ENCODE measurements around the gene MTCL3.

Gene MTCL3

DNA sequence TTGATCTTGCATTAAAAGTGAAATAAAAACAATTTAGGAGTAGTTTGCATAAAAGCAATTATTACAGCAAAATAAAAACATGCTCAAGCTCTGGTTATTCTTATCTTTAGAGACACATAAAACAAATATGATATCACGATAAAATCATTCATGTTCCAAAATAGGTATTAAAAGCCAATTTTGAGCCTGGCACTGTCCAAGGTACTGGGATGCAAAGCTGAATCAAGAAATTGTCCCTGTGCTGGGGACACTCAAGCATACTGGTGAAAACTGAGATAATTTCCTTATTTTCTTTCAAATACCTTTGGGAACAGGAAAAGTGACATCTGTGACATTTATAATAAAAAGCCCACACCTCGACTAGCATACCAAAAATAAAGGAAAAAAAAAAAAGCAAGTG lies 931 bp upstream of the MTCL3 start:
- DNase-seq = no peak
- intact Hi-C loops (cut with DNase I) = no loop called here
- no peak overlapping the region for H3K4me3 ChIP-seq
- H3K27ac ChIP-seq = no peak overlapping the region
- WGBS, 2 donors = 8 to 11% methylated on average over 2 of the region's 2 CpGs
- no peaks in the 10 kb centered on the region for H3K36me3 ChIP-seq
- TF ChIP-seq POLR2A (IDR thresholded peaks at IDR 0.05) = no peak
- TF ChIP-seq, protein P1, sequence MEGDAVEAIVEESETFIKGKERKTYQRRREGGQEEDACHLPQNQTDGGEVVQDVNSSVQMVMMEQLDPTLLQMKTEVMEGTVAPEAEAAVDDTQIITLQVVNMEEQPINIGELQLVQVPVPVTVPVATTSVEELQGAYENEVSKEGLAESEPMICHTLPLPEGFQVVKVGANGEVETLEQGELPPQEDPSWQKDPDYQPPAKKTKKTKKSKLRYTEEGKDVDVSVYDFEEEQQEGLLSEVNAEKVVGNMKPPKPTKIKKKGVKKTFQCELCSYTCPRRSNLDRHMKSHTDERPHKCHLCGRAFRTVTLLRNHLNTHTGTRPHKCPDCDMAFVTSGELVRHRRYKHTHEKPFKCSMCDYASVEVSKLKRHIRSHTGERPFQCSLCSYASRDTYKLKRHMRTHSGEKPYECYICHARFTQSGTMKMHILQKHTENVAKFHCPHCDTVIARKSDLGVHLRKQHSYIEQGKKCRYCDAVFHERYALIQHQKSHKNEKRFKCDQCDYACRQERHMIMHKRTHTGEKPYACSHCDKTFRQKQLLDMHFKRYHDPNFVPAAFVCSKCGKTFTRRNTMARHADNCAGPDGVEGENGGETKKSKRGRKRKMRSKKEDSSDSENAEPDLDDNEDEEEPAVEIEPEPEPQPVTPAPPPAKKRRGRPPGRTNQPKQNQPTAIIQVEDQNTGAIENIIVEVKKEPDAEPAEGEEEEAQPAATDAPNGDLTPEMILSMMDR (IDR thresholded peaks at IDR 0.05) = no peak
- peaks cover 19 to 34% (median 22%) of the 10 kb centered on the region in 3 donors for H3K4me1 ChIP-seq
- H3K27me3 ChIP-seq = peaks cover 0 to 96% (median 9%) of the 10 kb centered on the region in 4 donors
- H3K9me3 ChIP-seq = no peaks in the 10 kb centered on the region

DNA sequence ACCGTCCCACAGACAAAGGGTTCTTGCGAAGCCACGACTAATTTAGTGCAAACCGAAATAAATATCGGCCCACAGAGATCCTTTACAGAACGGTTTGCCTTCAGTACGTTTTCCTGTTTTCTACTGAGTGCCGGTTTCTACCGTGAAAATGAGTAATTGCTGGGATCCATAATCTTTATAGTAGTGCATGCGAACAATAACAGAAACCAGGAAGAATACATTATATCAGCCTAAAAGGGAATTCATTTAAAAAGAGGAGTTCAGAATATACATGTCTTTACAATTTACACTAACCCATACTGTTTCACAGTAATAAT lies 292 bp upstream of the MTCL3 start:
- Histone ChIP-seq H3K27me3 (peaks cover 0 to 99% (median 9%) of the 10 kb centered on the region in 4 donors), H3K9me3 (no peaks in the 10 kb centered on the region), H3K27ac (no peak overlapping the region), H3K4me3 (peak overlapping the region in 1 of 4 donors; percentile 30), H3K36me3 (no peaks in the 10 kb centered on the region), H3K4me1 (peaks cover 25 to 40% (median 28%) of the 10 kb centered on the region in 3 donors)
- intact Hi-C loops (cut with DNase I) = no loop called here
- WGBS, 2 donors = 9 to 34% methylated on average over 9 of the region's 10 CpGs
- DNase-seq = no peak
- TF ChIP-seq, protein P1 (IDR thresholded peaks at IDR 0.05) = no peak
- no peak for TF ChIP-seq POLR2A (IDR thresholded peaks at IDR 0.05)

DNA sequence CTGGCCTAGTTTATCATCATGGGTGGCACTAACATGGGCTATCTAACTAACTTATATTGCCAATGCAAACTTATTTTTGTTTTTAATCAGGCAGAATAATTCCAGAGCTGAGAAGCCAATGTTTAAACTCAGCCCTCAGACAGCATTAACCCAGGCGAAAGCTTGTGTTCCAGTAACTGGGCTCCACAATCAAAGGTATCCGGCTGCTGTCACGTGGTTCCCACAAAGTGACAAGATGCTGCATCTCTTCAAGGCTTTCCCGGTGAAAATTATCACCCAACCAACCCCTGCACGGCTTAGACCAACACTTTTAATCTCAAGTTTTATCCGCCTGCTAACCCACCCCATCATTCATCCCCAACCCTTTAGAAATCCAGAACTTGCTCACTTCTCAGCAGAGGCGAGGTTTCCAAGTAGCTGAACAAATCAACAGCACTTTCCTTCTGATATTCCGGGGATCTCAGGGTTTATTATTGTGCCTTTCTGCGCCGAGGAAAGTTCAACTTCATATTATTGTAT lies 885 bp downstream of the MTCL3 start:
- intact Hi-C loops (cut with DNase I) = no loop called here
- no peak for DNase-seq
- no peaks in the 10 kb centered on the region for H3K36me3 ChIP-seq
- H3K4me3 ChIP-seq = no peak overlapping the region
- H3K27ac ChIP-seq = no peak overlapping the region
- 15 to 16% methylated on average over 10 of the region's 10 CpGs for WGBS, 2 donors
- H3K9me3 ChIP-seq = no peaks in the 10 kb centered on the region
- peaks cover 26 to 43% (median 31%) of the 10 kb centered on the region in 3 donors for H3K4me1 ChIP-seq
- no peak for TF ChIP-seq POLR2A (IDR thresholded peaks at IDR 0.05)
- TF ChIP-seq, protein P1 (IDR thresholded peaks at IDR 0.05) = no peak
- peaks cover 0 to 94% (median 9%) of the 10 kb centered on the region in 4 donors for H3K27me3 ChIP-seq

DNA sequence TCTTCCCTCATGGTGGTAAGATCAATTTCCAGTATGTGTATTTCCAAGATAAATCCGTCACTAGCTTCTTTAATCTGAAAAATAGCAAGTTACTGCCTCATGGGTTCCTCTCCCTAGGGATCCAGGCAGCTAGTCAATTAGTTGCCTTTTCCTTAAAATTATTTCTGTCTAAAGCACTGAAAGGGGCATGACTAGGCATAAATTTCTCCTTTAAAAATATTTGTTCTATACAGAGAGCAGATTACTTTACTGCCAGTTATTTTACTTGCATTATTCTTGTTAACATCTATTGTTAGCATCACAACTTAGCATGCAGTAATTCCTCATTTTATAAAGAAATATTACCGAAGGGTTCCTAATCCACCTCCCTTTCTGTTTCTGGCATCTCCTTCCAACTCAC lies 1.4 kb downstream of the MTCL3 start:
- 78 to 82% methylated on average over 2 of the region's 2 CpGs for WGBS, 2 donors
- Histone ChIP-seq H3K9me3 (no peaks in the 10 kb centered on the region), H3K4me3 (no peak overlapping the region), H3K36me3 (no peaks in the 10 kb centered on the region), H3K4me1 (peaks cover 26 to 43% (median 31%) of the 10 kb centered on the region in 3 donors), H3K27ac (no peak overlapping the region), H3K27me3 (peaks cover 0 to 90% (median 9%) of the 10 kb centered on the region in 4 donors)
- TF ChIP-seq POLR2A (IDR thresholded peaks at IDR 0.05) = no peak
- TF ChIP-seq, protein P1 (IDR thresholded peaks at IDR 0.05) = no peak
- intact Hi-C loops (cut with DNase I) = no loop called here
- DNase-seq = no peak

DNA sequence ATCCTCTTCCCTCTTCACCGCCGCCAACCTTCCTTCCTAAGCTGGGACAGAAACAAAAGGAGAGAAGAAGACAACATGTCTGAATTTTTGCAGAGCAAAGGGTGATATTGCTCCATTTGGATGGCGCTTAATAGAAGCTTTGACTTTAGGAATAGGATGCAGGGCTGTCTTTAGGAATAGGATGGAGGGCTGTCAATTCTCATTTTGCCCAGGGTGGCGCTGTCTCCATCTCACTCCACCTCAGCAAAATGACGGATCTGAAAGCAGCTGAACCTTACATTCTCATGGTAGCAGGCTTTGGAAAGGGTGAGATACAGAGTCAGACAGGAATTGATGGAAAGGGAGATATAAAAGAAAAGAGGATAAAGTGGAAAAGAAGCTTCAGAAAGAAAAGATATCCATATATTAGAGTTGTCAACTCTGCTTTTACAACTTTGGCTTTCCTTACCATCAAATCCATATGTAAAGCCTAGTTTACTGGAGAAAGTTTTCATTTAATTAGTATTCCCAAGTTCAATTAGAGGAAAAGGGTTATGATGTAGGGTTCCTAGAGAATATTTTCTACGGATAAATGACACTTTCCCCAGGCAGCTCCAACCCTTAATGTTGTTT lies 2.4 kb downstream of the MTCL3 start:
- peaks cover 0 to 82% (median 9%) of the 10 kb centered on the region in 4 donors for H3K27me3 ChIP-seq
- no peak for DNase-seq
- H3K4me1 ChIP-seq = peaks cover 26 to 43% (median 31%) of the 10 kb centered on the region in 3 donors
- no peaks in the 10 kb centered on the region for H3K9me3 ChIP-seq
- WGBS, 2 donors = 12 to 14% methylated on average over 5 of the region's 6 CpGs
- TF ChIP-seq, protein P1 (IDR thresholded peaks at IDR 0.05) = peak; percentile 20 to 68 (median 50)
- no peak for TF ChIP-seq POLR2A (IDR thresholded peaks at IDR 0.05)
- no peak overlapping the region for H3K27ac ChIP-seq
- H3K36me3 ChIP-seq = no peaks in the 10 kb centered on the region
- peak overlapping the region; percentile 43 to 77 (median 60) for H3K4me3 ChIP-seq
- intact Hi-C loops (cut with DNase I) = no loop called here

Data from esophagus squamous epithelium (tissue), 5 donors.